HEK293 (cell line): ENCODE measurements around the gene MRRF.
A peak's percentile ranks its signal among the peaks of the same experiment; 100 is the strongest.

Experiments
- CTCF ChIA-PET: fragments of 350-600 bp; formaldehyde crosslinking; extraction: SDS; loops from one replicate; lab custom pipeline; 2021; ENCODE audit warnings: antibody characterized with exemption; lab: Yijun Ruan, JAX
- POLR2A ChIA-PET: fragments of 300-600 bp; formaldehyde crosslinking; extraction: SDS; loops from one replicate; lab custom pipeline; 2020; ENCODE audit warnings: antibody characterized with exemption, inconsistent platforms; lab: Yijun Ruan, JAX
- H3K27ac ChIP-seq: fragments of 200-500 bp; sonication (Bioruptor generic); 2 replicates; pipeline ENCODE4 v1.5.1; 2014; ENCODE audit warnings: low read depth, low read length, control low read depth, inconsistent platforms; ENCODE audit errors: extremely low read depth
- H3K36me3 ChIP-seq, 2 experiments: fragments of 200-500 bp in 1 of 2; sonication (Bioruptor generic) in 1 of 2; 1 replicate in 1 of 2; 2 replicates in 1 of 2; pipeline ENCODE4 v1.5.1; 2014 to 2017; ENCODE audit warnings: inconsistent platforms in 2 of 2, low read length in 2 of 2; ENCODE audit not compliant: control insufficient read depth in 2 of 2, insufficient read depth in 1 of 2
- H3K4me1 ChIP-seq: fragments of 200-500 bp; sonication (Bioruptor generic); 2 replicates; pipeline ENCODE4 v1.5.1; 2014; ENCODE audit warnings: mild to moderate bottlenecking, low read length, inconsistent platforms; ENCODE audit not compliant: control insufficient read depth, insufficient read depth
- H3K4me3 ChIP-seq: 2 replicates; pipeline ENCODE4 v1.5.1; 2011; ENCODE audit warnings: low read depth, mild to moderate bottlenecking, control low read depth, low read length, moderate library complexity
- H3K9me3 ChIP-seq: fragments of 200-500 bp; sonication (Bioruptor generic); 2 replicates; pipeline ENCODE4 v1.5.1; 2014; ENCODE audit warnings: low read depth, low read length, inconsistent platforms; ENCODE audit not compliant: control insufficient read depth, insufficient read depth
- HOXD13 ChIP-seq: sonication (generic); formaldehyde crosslinking; IDR thresholded peaks from 2 replicates; pipeline ENCODE4 v1.8.0; 2022; ENCODE audit warnings: missing genetic modification reagents, borderline replicate concordance
- IKZF3 ChIP-seq: fragments of 450-650 bp; IDR thresholded peaks from 2 replicates; pipeline ENCODE4 v1.5.0; 2018; ENCODE audit warnings: missing biosample characterization, mild to moderate bottlenecking, missing genetic modification characterization, moderate library complexity
- REST ChIP-seq: fragments of 450-650 bp; formaldehyde crosslinking; IDR thresholded peaks from 2 replicates; pipeline ENCODE4 v1.5.1; 2016; ENCODE audit warnings: missing biosample characterization, missing genetic modification characterization
- SETDB1 ChIP-seq: IDR thresholded peaks from one replicate; pipeline ENCODE4 v1.6.1; 2017; ENCODE audit warnings: mild to moderate bottlenecking, low read length, moderate library complexity, mixed read lengths; ENCODE audit not compliant: insufficient read length
- ZBTB21 ChIP-seq: fragments of 450-650 bp; formaldehyde crosslinking; IDR thresholded peaks from 2 replicates; pipeline ENCODE4 v1.5.1; 2017; ENCODE audit warnings: missing biosample characterization, missing genetic modification characterization
- ZFP3 ChIP-seq: fragments of 450-650 bp; formaldehyde crosslinking; IDR thresholded peaks from 2 replicates; pipeline ENCODE4 v1.5.1; 2016; ENCODE audit warnings: low read depth, missing biosample characterization, missing genetic modification characterization
- ZFP69B ChIP-seq: fragments of 450-650 bp; formaldehyde crosslinking; IDR thresholded peaks from 2 replicates; pipeline ENCODE4 v1.5.1; 2016; ENCODE audit warnings: missing biosample characterization, missing genetic modification characterization
- ZNF148 ChIP-seq: fragments of 450-650 bp; formaldehyde crosslinking; IDR thresholded peaks from 2 replicates; pipeline ENCODE4 v1.5.0; 2017; ENCODE audit warnings: missing biosample characterization, missing genetic modification characterization, borderline replicate concordance
- ZNF184 ChIP-seq: fragments of 450-650 bp; IDR thresholded peaks from 2 replicates; pipeline ENCODE4 v1.5.1; 2018; ENCODE audit warnings: missing biosample characterization, mild to moderate bottlenecking, missing genetic modification characterization
- ZNF2 ChIP-seq: fragments of 450-650 bp; formaldehyde crosslinking; IDR thresholded peaks from 2 replicates; pipeline ENCODE4 v1.5.1; 2016; ENCODE audit warnings: missing biosample characterization, missing genetic modification characterization
- ZNF223 ChIP-seq: fragments of 450-650 bp; formaldehyde crosslinking; IDR thresholded peaks from 2 replicates; pipeline ENCODE4 v1.5.1; 2016; ENCODE audit warnings: missing biosample characterization, missing genetic modification characterization
- ZNF266 ChIP-seq: fragments of 450-650 bp; formaldehyde crosslinking; IDR thresholded peaks from 2 replicates; pipeline ENCODE4 v1.5.1; 2016; ENCODE audit warnings: missing biosample characterization, missing genetic modification characterization, low read depth
- ZNF292 ChIP-seq: fragments of 450-650 bp; formaldehyde crosslinking; IDR thresholded peaks from 2 replicates; pipeline ENCODE4 v1.5.1; 2016; ENCODE audit warnings: low read depth, missing biosample characterization, missing genetic modification characterization, borderline replicate concordance
- ZNF354C ChIP-seq: fragments of 450-650 bp; formaldehyde crosslinking; IDR thresholded peaks from 2 replicates; pipeline ENCODE4 v1.5.1; 2016; ENCODE audit warnings: missing biosample characterization, missing genetic modification characterization, low read depth, borderline replicate concordance
- ZNF558 ChIP-seq: fragments of 450-650 bp; formaldehyde crosslinking; IDR thresholded peaks from 2 replicates; pipeline ENCODE4 v1.5.1; 2016; ENCODE audit warnings: missing biosample characterization, missing genetic modification characterization
- ZNF580 ChIP-seq: fragments of 450-650 bp; formaldehyde crosslinking; IDR thresholded peaks from 2 replicates; pipeline ENCODE4 v1.5.1; 2016; ENCODE audit warnings: missing biosample characterization, missing genetic modification characterization
- ZNF701 ChIP-seq: fragments of 450-650 bp; formaldehyde crosslinking; IDR thresholded peaks from 2 replicates; pipeline ENCODE4 v1.5.1; 2016; ENCODE audit warnings: missing biosample characterization, missing genetic modification characterization
- ZNF76 ChIP-seq: fragments of 450-650 bp; formaldehyde crosslinking; IDR thresholded peaks from 2 replicates; pipeline ENCODE4; 2016; ENCODE audit warnings: low read depth, missing biosample characterization, missing genetic modification characterization, borderline replicate concordance
- ZNF830 ChIP-seq: fragments of 450-650 bp; IDR thresholded peaks from 2 replicates; pipeline ENCODE4 v1.5.0; 2018; ENCODE audit warnings: missing biosample characterization, missing genetic modification characterization, low read depth, mild to moderate bottlenecking, moderate library complexity
- ZSCAN16 ChIP-seq: fragments of 450-650 bp; formaldehyde crosslinking; IDR thresholded peaks from 2 replicates; pipeline ENCODE4 v1.5.1; 2016; ENCODE audit warnings: missing biosample characterization, missing genetic modification characterization
- ZSCAN5A ChIP-seq: fragments of 450-650 bp; formaldehyde crosslinking; IDR thresholded peaks from 2 replicates; pipeline ENCODE4 v1.5.1; 2016; ENCODE audit warnings: missing biosample characterization, missing genetic modification characterization

Gene MRRF

GRCh38 chr9:122277285-122277897 is 12.7 kb downstream of the MRRF start:
- peaks cover 6 to 40% of the 10 kb centered on the region in 2 experiments for H3K36me3 ChIP-seq
- no peaks in the 10 kb centered on the region for H3K9me3 ChIP-seq
- no peak overlapping the region for H3K4me3 ChIP-seq
- TF ChIP-seq SETDB1 (peak; percentile 89), ZNF580 (tag by site-specific recombination) (no peak), ZNF184 (tag by site-specific recombination) (no peak)
- H3K27ac ChIP-seq, result no peak overlapping the region
- no peaks in the 10 kb centered on the region; the same call in 1 of the 2 replicates for H3K4me1 ChIP-seq
- POLR2A ChIA-PET, result no interaction called here
- CTCF ChIA-PET, result interaction anchor here (0.9 kb wide), 1 partner anchor 154 kb away, joined by 3 read pairs; no protein-coding TSS in a partner anchor

- Histone ChIP-seq H3K36me3 (peaks cover 2 to 43% of the 10 kb centered on the region in 2 experiments; a peak in 1 of 3 replicates), H3K4me3 (no peak overlapping the region)
- CTCF ChIA-PET, result interaction anchor here (0.6 kb wide), 1 partner anchor 106 kb away, joined by 4 read pairs; no protein-coding TSS in a partner anchor
These were observed 16.7 kb downstream of the MRRF start for GRCh38 chr9:122281368-122281767.

GRCh38 chr9:122286764-122287163 is 22.1 kb downstream of the MRRF start:
- CTCF ChIA-PET, result interaction anchor here (0.7 to 1.6 kb wide), 2 partner anchors 14 to 64 kb away, joined by 3 to 4 read pairs; no protein-coding TSS in a partner anchor
- no peak overlapping the region for H3K4me3 ChIP-seq
- no peak for TF ChIP-seq ZFP3 (tag by site-specific recombination)
- no peak for TF ChIP-seq ZSCAN16 (tag by site-specific recombination)
- no peak for TF ChIP-seq ZNF292 (tag by site-specific recombination)
- no peak for TF ChIP-seq ZNF830
- TF ChIP-seq ZNF266 (tag by site-specific recombination), result no peak
- no peak for TF ChIP-seq ZFP69B (tag by site-specific recombination)
- TF ChIP-seq REST (tag by site-specific recombination), result no peak
- no peak for TF ChIP-seq ZNF76 (tag by site-specific recombination)
- TF ChIP-seq ZNF148, result no peak
- TF ChIP-seq IKZF3, result no peak
- no peak for TF ChIP-seq HOXD13 (CRISPR knock-in tag)
- no peak for TF ChIP-seq ZSCAN5A
- TF ChIP-seq ZNF701 (tag by site-specific recombination), result no peak
- TF ChIP-seq ZBTB21 (tag by site-specific recombination), result no peak
- no peak for TF ChIP-seq ZNF223 (tag by site-specific recombination)
- no peak for TF ChIP-seq ZNF2 (tag by site-specific recombination)

More at GRCh38 chr9:122281368-122281767, 16.7 kb downstream of the MRRF start:
- TF ChIP-seq ZNF558 (tag by site-specific recombination), result no peak
- TF ChIP-seq ZNF354C (tag by site-specific recombination), result no peak
- POLR2A ChIA-PET, result no interaction called here
- Histone ChIP-seq H3K27ac (no peak overlapping the region), H3K4me1 (no peaks in the 10 kb centered on the region; the same call in 1 of the 2 replicates), H3K9me3 (no peaks in the 10 kb centered on the region)

More at GRCh38 chr9:122286764-122287163, 22.1 kb downstream of the MRRF start:
- Histone ChIP-seq H3K9me3 (no peaks in the 10 kb centered on the region), H3K4me1 (no peaks in the 10 kb centered on the region; the same call in 1 of the 2 replicates), H3K36me3 (peaks cover 5 to 76% of the 10 kb centered on the region in 2 experiments; a peak in 2 of 3 replicates), H3K27ac (no peak overlapping the region)
- POLR2A ChIA-PET, result no interaction called here
